HepG2 (cell line): Measurements from ENCODE around the gene CDH23. TPM values are rescaled to one million over a fixed set of nuclear protein-coding genes. Genes with fewer than 3 reads are reported as not detected.

Experiments used
- FOXA3 ChIP-seq: IDR thresholded peaks from 2 replicates; pipeline ENCODE4 v1.6.1; 2016; ENCODE audit warnings: missing genetic modification reagents, missing compliant biosample characterization
- SSRP1 ChIP-seq: IDR thresholded peaks from 2 replicates; pipeline ENCODE4 v1.6.1; 2016; ENCODE audit warnings: control low read depth
- ZBTB26 ChIP-seq: IDR thresholded peaks from 2 replicates; pipeline ENCODE4 v1.6.1; 2016; ENCODE audit warnings: missing compliant biosample characterization, missing genetic modification reagents, borderline replicate concordance
- ZBTB37 ChIP-seq: sonication (generic); formaldehyde crosslinking; IDR thresholded peaks from 2 replicates; pipeline ENCODE4 v1.4.0; 2020; ENCODE audit warnings: mild to moderate bottlenecking, missing genetic modification reagents
- ZC3H4 ChIP-seq: sonication (generic); formaldehyde crosslinking; IDR thresholded peaks from 2 replicates; pipeline ENCODE4 v1.4.0; 2020; ENCODE audit warnings: missing genetic modification reagents, borderline replicate concordance
- ZNF264 ChIP-seq: sonication (generic); formaldehyde crosslinking; IDR thresholded peaks from 2 replicates; pipeline ENCODE4 v1.4.0; 2020; ENCODE audit warnings: missing genetic modification reagents
- ZNF550 ChIP-seq: sonication (generic); formaldehyde crosslinking; IDR thresholded peaks from 2 replicates; pipeline ENCODE4 v1.4.0; 2020; ENCODE audit warnings: mild to moderate bottlenecking, missing genetic modification reagents, borderline replicate concordance
- ZNF75D ChIP-seq: sonication (generic); formaldehyde crosslinking; IDR thresholded peaks from 2 replicates; pipeline ENCODE4 v1.8.1; 2023; ENCODE audit warnings: missing genetic modification reagents, mild to moderate bottlenecking, borderline replicate concordance
- polyA plus RNA-seq, 8 experiments: library from polyadenylated mRNA; depleted of rRNA in 3 of 8; stranded (reverse) in 7 of 8; unstranded in 1 of 8; fragments of >200 nt; fragmentation: Illumina TruSeq in 4 of 8; extraction: Trizol in 4 of 8; gene quantifications; 2 replicates each; pipeline versions ENCODE4 v1.2.1 to v1.2.3, GENCODE V29; 2011 to 2016; ENCODE audit warnings: low read depth in 4 of 8, missing spikeins in 1 of 8, mixed read lengths in 1 of 8; ENCODE audit not compliant: insufficient read depth in 1 of 8
- total RNA-seq, 5 experiments: library from RNA; depleted of rRNA; stranded (reverse); fragments of >200 nt; fragmentation: Illumina TruSeq; extraction: Trizol; gene quantifications; 2 replicates each; pipeline ENCODE4 v1.2.3, GENCODE V29; 2016; ENCODE audit warnings: low read depth in 1 of 5
- TF ChIP-seq, protein P1 (sequence below): IDR thresholded peaks from 2 replicates; pipeline ENCODE4 v1.6.1; 2012; ENCODE audit warnings: low read length, improper control_type of control experiment

The CDH23 gene
- total and polyA plus RNA-seq, 2 of the 13 experiments (the other 11 are each of a cell fraction or from before 2014, with no cell fraction given): 0.13 TPM; not detected in 1

- TF ChIP-seq ZC3H4 (CRISPR knock-in tag) (no peak), ZNF264 (no peak), FOXA3 (no peak), SSRP1 (CRISPR knock-in tag) (no peak), ZNF75D (CRISPR knock-in tag) (no peak), ZBTB37 (CRISPR knock-in tag) (no peak), ZNF550 (CRISPR knock-in tag) (no peak), ZBTB26 (CRISPR knock-in tag) (no peak)
- TF ChIP-seq, protein P1, sequence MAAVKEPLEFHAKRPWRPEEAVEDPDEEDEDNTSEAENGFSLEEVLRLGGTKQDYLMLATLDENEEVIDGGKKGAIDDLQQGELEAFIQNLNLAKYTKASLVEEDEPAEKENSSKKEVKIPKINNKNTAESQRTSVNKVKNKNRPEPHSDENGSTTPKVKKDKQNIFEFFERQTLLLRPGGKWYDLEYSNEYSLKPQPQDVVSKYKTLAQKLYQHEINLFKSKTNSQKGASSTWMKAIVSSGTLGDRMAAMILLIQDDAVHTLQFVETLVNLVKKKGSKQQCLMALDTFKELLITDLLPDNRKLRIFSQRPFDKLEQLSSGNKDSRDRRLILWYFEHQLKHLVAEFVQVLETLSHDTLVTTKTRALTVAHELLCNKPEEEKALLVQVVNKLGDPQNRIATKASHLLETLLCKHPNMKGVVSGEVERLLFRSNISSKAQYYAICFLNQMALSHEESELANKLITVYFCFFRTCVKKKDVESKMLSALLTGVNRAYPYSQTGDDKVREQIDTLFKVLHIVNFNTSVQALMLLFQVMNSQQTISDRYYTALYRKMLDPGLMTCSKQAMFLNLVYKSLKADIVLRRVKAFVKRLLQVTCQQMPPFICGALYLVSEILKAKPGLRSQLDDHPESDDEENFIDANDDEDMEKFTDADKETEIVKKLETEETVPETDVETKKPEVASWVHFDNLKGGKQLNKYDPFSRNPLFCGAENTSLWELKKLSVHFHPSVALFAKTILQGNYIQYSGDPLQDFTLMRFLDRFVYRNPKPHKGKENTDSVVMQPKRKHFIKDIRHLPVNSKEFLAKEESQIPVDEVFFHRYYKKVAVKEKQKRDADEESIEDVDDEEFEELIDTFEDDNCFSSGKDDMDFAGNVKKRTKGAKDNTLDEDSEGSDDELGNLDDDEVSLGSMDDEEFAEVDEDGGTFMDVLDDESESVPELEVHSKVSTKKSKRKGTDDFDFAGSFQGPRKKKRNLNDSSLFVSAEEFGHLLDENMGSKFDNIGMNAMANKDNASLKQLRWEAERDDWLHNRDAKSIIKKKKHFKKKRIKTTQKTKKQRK: no peak
Measured at GRCh38 chr10:71393841-71394475, 2.8 kb upstream of the CDH23 start (continued).
